Thyroid gland (tissue), 4 donors: ENCODE results near the gene TMPRSS7. TPM values are rescaled to one million over a fixed set of nuclear protein-coding genes. Genes with fewer than 3 reads are reported as not detected.

ENCODE experiments used
- DNase-seq, 2 donors: peaks; one replicate each; pipeline ENCODE4 v3.0.0-alpha.2; 2019
- H3K27ac ChIP-seq, 3 donors: fragments of 200-600 bp; sonication (generic); 1 replicate in 2 of 3; 2 replicates in 1 of 3; pipeline ENCODE4 v1.5.1; 2016 to 2019; ENCODE audit warnings: mild to moderate bottlenecking in 1 of 3, moderate library complexity in 1 of 3
- H3K27me3 ChIP-seq: fragments of 200-600 bp; sonication (generic); one replicate; pipeline ENCODE4 v1.5.1; 2019
- H3K36me3 ChIP-seq, 2 donors: fragments of 200-600 bp; sonication (generic); one replicate each; pipeline ENCODE4 v1.5.1; 2016 to 2019
- H3K4me1 ChIP-seq, 2 donors: fragments of 200-600 bp; sonication (generic); one replicate each; pipeline ENCODE4 v1.5.1; 2017 to 2019
- H3K4me3 ChIP-seq, 3 donors: fragments of 200-600 bp; sonication (generic); replicated peaks in 1 of 3; 1 replicate in 2 of 3; 2 replicates in 1 of 3; pipeline ENCODE4 v1.5.1; 2016; ENCODE audit warnings: mild to moderate bottlenecking in 1 of 3
- H3K9me3 ChIP-seq: fragments of 200-600 bp; sonication (generic); one replicate; pipeline ENCODE4 v1.5.1; 2017
- CTCF ChIP-seq, 6 experiments: fragments of 200-600 bp in 3 of 6; fragments of 450-650 bp in 3 of 6; sonication (generic) in 3 of 6; IDR thresholded peaks; one replicate each; pipeline ENCODE4 v1.5.1; 2016 to 2019; ENCODE audit warnings: antibody characterized with exemption in 6 of 6, mild to moderate bottlenecking in 2 of 6, inconsistent platforms in 1 of 6, moderate library complexity in 1 of 6
- POLR2A ChIP-seq, 2 donors: fragments of 450-650 bp; IDR thresholded peaks; one replicate each; pipeline ENCODE4 v1.6.1; 2017; ENCODE audit warnings: antibody characterized with exemption in 2 of 2, mild to moderate bottlenecking in 2 of 2, moderate library complexity in 1 of 2
- WGBS, 2 donors: methylation state at CpG; one replicate each; pipeline ENCODE4 v1.1.5; 2017; 5-methylcytosine and 5-hydroxymethylcytosine counted together
- intact Hi-C: fragments of 100-400 bp; cut with DNase I; formaldehyde crosslinking; loops from one replicate; pipeline ENCODE4 v1.15.1; 2023
- total RNA-seq, 4 donors: library from RNA; depleted of rRNA; stranded (reverse); fragments of >200 nt; gene quantifications; one replicate each; pipeline ENCODE4 v1.2.3, GENCODE V29; 2016

The TMPRSS7 gene
- total RNA-seq, 4 donors from 2014 or later, result 0.11 TPM; not detected in 3

- Histone ChIP-seq H3K9me3 (no peaks in the 10 kb centered on the region), H3K36me3 (peaks cover 0 to 14% of the 10 kb centered on the region in 2 donors), H3K4me3 (no peak overlapping the region), H3K27ac (no peak overlapping the region), H3K27me3 (no peaks in the 10 kb centered on the region), H3K4me1 (peaks cover 0 to 22% of the 10 kb centered on the region in 2 donors)
- 87 to 88% methylated on average over 2 of the region's 2 CpGs for WGBS, 2 donors
- no peak for TF ChIP-seq POLR2A (IDR thresholded peaks at IDR 0.05)
- TF ChIP-seq CTCF (IDR thresholded peaks at IDR 0.05), result no peak
- intact Hi-C loops, result no loop called here
- DNase-seq, result no peak
These were observed 67.4 kb downstream of the TMPRSS7 start for GRCh38 chr3:112101916-112102315.

GRCh38 chr3:112104774-112105173, 70.2 kb downstream of the TMPRSS7 start:
- Histone ChIP-seq H3K4me3 (no peak overlapping the region), H3K4me1 (peaks cover 0 to 14% of the 10 kb centered on the region in 2 donors), H3K9me3 (no peaks in the 10 kb centered on the region), H3K36me3 (peaks cover 0 to 14% of the 10 kb centered on the region in 2 donors), H3K27ac (no peak overlapping the region), H3K27me3 (no peaks in the 10 kb centered on the region)
- TF ChIP-seq POLR2A (IDR thresholded peaks at IDR 0.05) (no peak), CTCF (IDR thresholded peaks at IDR 0.05) (no peak)
- intact Hi-C loops, result no loop called here
- DNase-seq, result no peak
- WGBS, 2 donors, result 62 to 72% methylated on average over 2 of the region's 2 CpGs

GRCh38 chr3:112109322-112109721, 74.8 kb downstream of the TMPRSS7 start:
- TF ChIP-seq POLR2A (IDR thresholded peaks at IDR 0.05) (no peak), CTCF (IDR thresholded peaks at IDR 0.05) (no peak)
- no peaks in the 10 kb centered on the region for H3K27me3 ChIP-seq
- peaks cover 0 to 14% of the 10 kb centered on the region in 2 donors for H3K4me1 ChIP-seq
- 48 to 59% methylated on average over 5 of the region's 5 CpGs for WGBS, 2 donors
- no peak overlapping the region for H3K4me3 ChIP-seq
- no peaks in the 10 kb centered on the region for H3K9me3 ChIP-seq
- H3K27ac ChIP-seq, result peak overlapping the region in 1 of 3 donors; percentile 2
- intact Hi-C loops, result no loop called here
- no peak for DNase-seq
- no peaks in the 10 kb centered on the region for H3K36me3 ChIP-seq

- Histone ChIP-seq H3K4me1 (no peaks in the 10 kb centered on the region), H3K36me3 (peaks cover 0 to 2% of the 10 kb centered on the region in 2 donors), H3K27ac (no peak overlapping the region), H3K4me3 (no peak overlapping the region), H3K27me3 (no peaks in the 10 kb centered on the region), H3K9me3 (no peaks in the 10 kb centered on the region)
- TF ChIP-seq POLR2A (IDR thresholded peaks at IDR 0.05) (no peak), CTCF (IDR thresholded peaks at IDR 0.05) (peak; percentile 16 to 58 (median 46))
- intact Hi-C loops, result loop anchor here (10.0 kb wide), 1 partner anchor 413 kb away; no protein-coding TSS in a partner anchor
- peak; percentile 34 to 36 for DNase-seq
- 63 to 74% methylated on average over 3 of the region's 3 CpGs for WGBS, 2 donors
These were observed 77.4 kb downstream of the TMPRSS7 start for GRCh38 chr3:112111785-112112402.

GRCh38 chr3:112114576-112115160, 80.1 kb downstream of the TMPRSS7 start:
- WGBS, 2 donors, result 94 to 97% methylated on average over 6 of the region's 6 CpGs
- no peaks in the 10 kb centered on the region for H3K9me3 ChIP-seq
- intact Hi-C loops, result loop anchor here (10.0 kb wide), 1 partner anchor 410 kb away; no protein-coding TSS in a partner anchor
- no peak for DNase-seq
- H3K36me3 ChIP-seq, result peaks cover 0 to 5% of the 10 kb centered on the region in 2 donors
- TF ChIP-seq POLR2A (IDR thresholded peaks at IDR 0.05) (no peak), CTCF (IDR thresholded peaks at IDR 0.05) (no peak)
- H3K4me3 ChIP-seq, result no peak overlapping the region
- H3K4me1 ChIP-seq, result peaks cover 0 to 1% of the 10 kb centered on the region in 2 donors
- H3K27ac ChIP-seq, result no peak overlapping the region
- H3K27me3 ChIP-seq, result no peaks in the 10 kb centered on the region
